WTC11 (cell line): Measurements from ENCODE around the gene PGM2. TPM values are rescaled to one million over a fixed set of nuclear protein-coding genes. Genes with fewer than 3 reads are reported as not detected.

ENCODE experiments used
- ATAC-seq: fragments of 200-7000 bp; cut with Tn5 transposase; 2 replicates; pipeline ENCODE4 v1.10.0; 2021; ENCODE audit warnings: mild to moderate bottlenecking, moderate library complexity
- CTCF ChIA-PET: fragments of 300-600 bp; sonication (Branson Sonifier 250); formaldehyde crosslinking; loops from one replicate; lab custom pipeline; 2021; ENCODE audit warnings: antibody characterized with exemption; lab: Charles Lee
- POLR2A ChIA-PET: fragments of 350-600 bp; sonication (Branson Sonifier 250); formaldehyde crosslinking; loops from one replicate; lab custom pipeline; 2021; ENCODE audit warnings: antibody characterized with exemption; lab: Charles Lee
- DNase-seq: peaks from one replicate; pipeline ENCODE4 v3.0.0; 2021; ENCODE audit warnings: low spot score
- H3K27ac Mint-ChIP-seq: 2 replicates; pipeline ENCODE4 v1.8.0; 2021; ENCODE audit warnings: mixed read lengths
- H3K27me3 Mint-ChIP-seq: 2 replicates; pipeline ENCODE4 v1.8.0; 2021; ENCODE audit warnings: low read depth, mild to moderate bottlenecking, moderate library complexity, mixed read lengths
- H3K36me3 Mint-ChIP-seq: 2 replicates; pipeline ENCODE4 v1.8.0; 2021; ENCODE audit warnings: mixed read lengths
- H3K4me1 Mint-ChIP-seq: 2 replicates; pipeline ENCODE4 v1.8.0; 2022; ENCODE audit warnings: mixed read lengths
- H3K4me3 Mint-ChIP-seq: 2 replicates; pipeline ENCODE4 v1.8.0; 2021; ENCODE audit warnings: mild to moderate bottlenecking, moderate library complexity, mixed read lengths
- H3K9me3 Mint-ChIP-seq: 2 replicates; pipeline ENCODE4 v1.8.0; 2021; ENCODE audit warnings: mixed read lengths
- ARID4B ChIP-seq: sonication (generic); formaldehyde crosslinking; IDR thresholded peaks from 2 replicates; pipeline ENCODE4 v1.8.0; 2023; ENCODE audit warnings: missing genetic modification reagents, mild to moderate bottlenecking, borderline replicate concordance
- ATF2 ChIP-seq: sonication (generic); formaldehyde crosslinking; IDR thresholded peaks from 2 replicates; pipeline ENCODE4 v1.8.1; 2022; ENCODE audit warnings: low read depth, missing genetic modification reagents, borderline replicate concordance
- CBFB ChIP-seq: sonication (generic); formaldehyde crosslinking; IDR thresholded peaks from 2 replicates; pipeline ENCODE4 v1.8.1; 2022; ENCODE audit warnings: mild to moderate bottlenecking, low read depth, missing genetic modification reagents
- CREB1 ChIP-seq: sonication (generic); formaldehyde crosslinking; IDR thresholded peaks from 2 replicates; pipeline ENCODE4 v1.8.0; 2023; ENCODE audit warnings: mild to moderate bottlenecking, missing genetic modification reagents
- CTCF ChIP-seq: fragments of 200-600 bp; IDR thresholded peaks from 2 replicates; pipeline ENCODE4 v1.8.0; 2022; ENCODE audit warnings: antibody characterized with exemption
- ERG ChIP-seq: fragments of 250-450 bp; sonication (Bioruptor Pico); IDR thresholded peaks from 2 replicates; pipeline ENCODE4 v1.8.0; 2021; ENCODE audit warnings: mild to moderate bottlenecking
- NFE2L1 ChIP-seq: sonication (generic); formaldehyde crosslinking; IDR thresholded peaks from 2 replicates; pipeline ENCODE4 v1.8.1; 2023; ENCODE audit warnings: missing genetic modification reagents
- PREB ChIP-seq: sonication (generic); formaldehyde crosslinking; IDR thresholded peaks from 2 replicates; pipeline ENCODE4 v1.8.1; 2022; ENCODE audit warnings: mild to moderate bottlenecking, missing genetic modification reagents, moderate library complexity, borderline replicate concordance
- TP53 ChIP-seq: sonication (generic); formaldehyde crosslinking; IDR thresholded peaks from 2 replicates; pipeline ENCODE4 v1.8.1; 2023; ENCODE audit warnings: mild to moderate bottlenecking, missing genetic modification reagents
- ZBTB21 ChIP-seq: sonication (generic); formaldehyde crosslinking; IDR thresholded peaks from 2 replicates; pipeline ENCODE4 v1.8.1; 2023; ENCODE audit warnings: mild to moderate bottlenecking, missing genetic modification reagents, borderline replicate concordance
- ZNF138 ChIP-seq: sonication (generic); formaldehyde crosslinking; conservative IDR thresholded peaks from 2 replicates; pipeline ENCODE4 v1.8.1; 2022; ENCODE audit warnings: mild to moderate bottlenecking, moderate library complexity, missing genetic modification reagents
- ZNF425 ChIP-seq: fragments of 250-450 bp; sonication (Bioruptor Pico); conservative IDR thresholded peaks from 2 replicates; pipeline ENCODE4 v1.9.0; 2021; ENCODE audit warnings: mild to moderate bottlenecking
- ZNF532 ChIP-seq: fragments of 250-450 bp; sonication (Bioruptor Pico); IDR thresholded peaks from 2 replicates; pipeline ENCODE4 v1.9.0; 2021; ENCODE audit warnings: mild to moderate bottlenecking, borderline replicate concordance
- ZNF671 ChIP-seq: fragments of 250-450 bp; sonication (Bioruptor Pico); IDR thresholded peaks from 2 replicates; pipeline ENCODE4 v1.8.0; 2021; ENCODE audit warnings: mild to moderate bottlenecking
- total RNA-seq: library from RNA; stranded (reverse); gene quantifications from 3 replicates; pipeline ENCODE4 v1.2.3, GENCODE V29; 2021

PGM2 gene
- total RNA-seq, 1 experiment from 2014 or later = 31.4 TPM

- DNase-seq (no peak), ATAC-seq (no peak)
- CTCF ChIA-PET = interaction anchor here (0.6 to 0.7 kb wide), 2 partner anchors 12 to 392 kb away, joined by 3 to 4 read pairs; no protein-coding TSS in a partner anchor
- H3K27ac Mint-ChIP-seq = no peak overlapping the region
- H3K4me1 Mint-ChIP-seq = no peaks in the 10 kb centered on the region
- H3K36me3 Mint-ChIP-seq = peaks cover 34% of the 10 kb centered on the region
- H3K4me3 Mint-ChIP-seq = no peak overlapping the region
- H3K27me3 Mint-ChIP-seq = no peaks in the 10 kb centered on the region
- no peak for TF ChIP-seq ZBTB21 (CRISPR knock-in tag)
- no peak for TF ChIP-seq ZNF138 (CRISPR knock-in tag)
- no peaks in the 10 kb centered on the region for H3K9me3 Mint-ChIP-seq
- POLR2A ChIA-PET = no interaction called here
Measured at GRCh38 chr4:37845201-37845600, 18.7 kb downstream of the PGM2 start.

GRCh38 chr4:37847311-37847884, 20.9 kb downstream of the PGM2 start:
- TF ChIP-seq CREB1 = no peak
- TF ChIP-seq ATF2 (CRISPR knock-in tag) = no peak
- no peak for TF ChIP-seq CBFB (CRISPR knock-in tag)
- TF ChIP-seq TP53 (CRISPR knock-in tag) = no peak
- no peak for TF ChIP-seq ZNF532 (CRISPR knock-in tag)
- no peak for TF ChIP-seq PREB (CRISPR knock-in tag)
- TF ChIP-seq ZNF425 (CRISPR knock-in tag) = no peak
- peaks cover 28% of the 10 kb centered on the region for H3K36me3 Mint-ChIP-seq

GRCh38 chr4:37852376-37852775, 25.9 kb downstream of the PGM2 start:
- DNase-seq (no peak), ATAC-seq (no peak)
- POLR2A ChIA-PET = no interaction called here
- no peak overlapping the region for H3K4me3 Mint-ChIP-seq
- H3K9me3 Mint-ChIP-seq = no peaks in the 10 kb centered on the region
- H3K27me3 Mint-ChIP-seq = no peaks in the 10 kb centered on the region
- CTCF ChIA-PET = no interaction called here
- H3K4me1 Mint-ChIP-seq = no peaks in the 10 kb centered on the region
- H3K36me3 Mint-ChIP-seq = peaks cover 46% of the 10 kb centered on the region
- H3K27ac Mint-ChIP-seq = no peak overlapping the region
- TF ChIP-seq ZBTB21 (CRISPR knock-in tag) = no peak
- no peak for TF ChIP-seq ERG
- no peak for TF ChIP-seq NFE2L1 (CRISPR knock-in tag)
- no peak for TF ChIP-seq ARID4B (CRISPR knock-in tag)
- no peak for TF ChIP-seq CTCF
- TF ChIP-seq ZNF671 (CRISPR knock-in tag) = no peak

More at GRCh38 chr4:37847311-37847884, 20.9 kb downstream of the PGM2 start:
- ATAC-seq = no peak
- CTCF ChIA-PET = interaction anchor here (0.9 kb wide), 1 partner anchor 45 kb away, joined by 3 read pairs; no protein-coding TSS in a partner anchor
- no peaks in the 10 kb centered on the region for H3K27me3 Mint-ChIP-seq
- no peak for DNase-seq
- POLR2A ChIA-PET = no interaction called here
- H3K9me3 Mint-ChIP-seq = no peaks in the 10 kb centered on the region
- H3K27ac Mint-ChIP-seq = no peak overlapping the region
- H3K4me3 Mint-ChIP-seq = no peak overlapping the region
- no peaks in the 10 kb centered on the region for H3K4me1 Mint-ChIP-seq
